ENCODE data around the gene SEC22A. TPM values are rescaled to one million over a fixed set of nuclear protein-coding genes. Genes with fewer than 3 reads are reported as not detected.

SEC22A gene
- total RNA-seq, 1 donor from 2014 or later = 47.1 TPM

GRCh38 chr3:123310741-123311140 is 109.0 kb downstream of the SEC22A start:
- no peak for DNase-seq

GRCh38 chr3:123311201-123311600 is 109.5 kb downstream of the SEC22A start:
- DNase-seq = no peak

- no peak for DNase-seq
These were observed 110.9 kb downstream of the SEC22A start for GRCh38 chr3:123312331-123313265.

GRCh38 chr3:123313889-123314288 is 112.1 kb downstream of the SEC22A start:
- no peak for DNase-seq

- no peak for DNase-seq
These were observed 112.9 kb downstream of the SEC22A start for GRCh38 chr3:123314359-123315270.

GRCh38 chr3:123315271-123315595 is 113.5 kb downstream of the SEC22A start:
- no peak for DNase-seq

- no peak for DNase-seq
These were observed 116.0 kb downstream of the SEC22A start for GRCh38 chr3:123317716-123318115.

- DNase-seq = no peak
These were observed 116.6 kb downstream of the SEC22A start for GRCh38 chr3:123318374-123318773.

GRCh38 chr3:123319760-123320159 is 118.0 kb downstream of the SEC22A start:
- no peak for DNase-seq

- no peak for DNase-seq
These were observed 118.5 kb downstream of the SEC22A start for GRCh38 chr3:123320221-123320620.

GRCh38 chr3:123321806-123322205 is 120.1 kb downstream of the SEC22A start:
- no peak for DNase-seq

- no peak for DNase-seq
These were observed 121.1 kb downstream of the SEC22A start for GRCh38 chr3:123322866-123323265.

Other genes with a start within 250 kb of the SEC22A start
- gene SEMA5B, start 174.2 kb upstream of the SEC22A start, total RNA-seq = 0.05 TPM in 1 of 2 replicates, not detected in the other
- 96.3 and 102 TPM in 2 replicates for gene PDIA5, start 134.9 kb upstream of the SEC22A start, total RNA-seq
- gene ADCY5, start 247.1 kb downstream of the SEC22A start, total RNA-seq = 0.17 and 1.3 TPM in 2 replicates

Measured in dermis blood vessel endothelial cell (primary cell).